Superior temporal gyrus (tissue), 1 donor: ENCODE data around the gene ABHD12B.
"Not testable (repeated sequence)": the region's sequence is repeated elsewhere in the genome, so short reads cannot be mapped to it uniquely, and the experiment has no call there.

Experiments
- DNase-seq: peaks from one replicate; pipeline ENCODE4 v3.0.0-alpha.2; 2016; ENCODE audit errors: extremely low spot score

ABHD12B gene

DNA sequence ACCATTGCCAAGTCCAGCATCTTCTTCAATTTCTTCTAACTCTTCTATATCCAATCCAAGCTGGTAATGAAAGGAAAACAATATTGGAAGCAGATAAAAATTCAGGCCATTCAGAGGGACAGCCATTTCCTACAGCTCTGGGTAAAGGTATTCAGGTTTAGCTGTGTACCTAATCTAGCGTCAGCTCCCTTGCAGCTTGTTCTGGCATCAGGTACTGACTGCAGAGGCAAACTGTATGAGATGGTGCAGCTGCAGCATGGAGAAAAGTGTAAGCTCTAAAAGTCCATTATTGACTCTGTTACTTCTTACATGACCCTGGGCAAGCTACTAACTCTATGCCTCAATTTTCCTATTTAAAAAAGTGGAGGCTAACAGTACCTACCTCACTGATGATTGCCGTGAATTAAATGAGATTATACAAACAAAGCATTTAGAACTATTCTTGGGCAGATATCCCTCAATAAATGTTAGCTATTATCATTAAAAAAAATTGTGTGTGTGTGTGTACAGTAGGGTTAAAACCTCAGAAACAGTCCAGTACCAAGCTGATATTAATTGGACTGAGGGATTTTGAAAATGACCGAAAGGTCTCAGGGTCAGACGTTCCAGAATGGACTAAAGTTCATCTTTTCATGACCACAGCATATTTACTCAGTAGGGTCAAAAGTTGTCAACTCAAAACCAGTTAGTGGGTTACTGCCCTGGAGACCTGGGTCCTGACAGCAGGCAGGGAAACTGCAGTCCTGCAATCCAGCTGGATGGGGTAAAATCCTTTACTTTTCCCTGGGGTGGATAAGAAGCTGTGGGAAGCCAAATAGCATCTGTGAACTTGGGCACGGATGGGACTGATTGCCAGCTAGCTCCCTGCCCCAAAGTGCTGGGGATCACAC is 63.5 kb downstream of the ABHD12B start:
- DNase-seq = no peak

DNA sequence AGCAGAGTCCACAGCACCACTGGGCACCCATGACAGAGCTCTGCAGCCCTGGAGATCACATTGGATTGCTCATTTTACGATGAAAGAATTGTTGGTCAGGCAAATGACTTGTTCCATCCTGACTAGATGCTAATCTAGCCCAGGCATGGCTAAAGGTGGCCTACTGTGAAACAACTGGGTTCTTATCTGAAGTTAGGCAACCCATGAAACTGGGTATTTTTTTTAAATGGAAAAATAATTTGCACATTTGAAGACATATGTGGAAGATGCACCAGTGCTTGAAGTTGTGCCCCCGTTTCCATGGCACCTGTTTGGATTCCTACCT is 64.1 kb downstream of the ABHD12B start:
- DNase-seq = no peak

DNA sequence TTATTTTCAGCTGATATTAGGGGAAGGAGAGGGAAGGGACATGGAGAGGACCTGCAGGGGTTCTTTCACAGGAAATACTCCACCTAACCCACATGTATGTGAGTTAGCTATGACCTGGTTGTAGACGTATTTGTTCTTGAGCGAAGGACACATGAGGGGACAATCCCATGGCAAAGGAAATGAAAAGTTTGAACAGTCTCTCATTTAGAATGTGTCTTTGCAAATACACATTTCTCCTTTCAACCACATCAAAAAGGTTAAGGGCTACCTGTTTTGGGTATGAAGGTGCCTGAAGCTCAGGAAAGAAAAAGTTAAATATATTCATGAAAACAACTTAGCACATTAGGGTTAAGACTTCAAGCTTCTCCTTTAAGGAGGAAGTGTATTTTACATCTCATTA is 65.0 kb downstream of the ABHD12B start:
- no peak for DNase-seq

DNA sequence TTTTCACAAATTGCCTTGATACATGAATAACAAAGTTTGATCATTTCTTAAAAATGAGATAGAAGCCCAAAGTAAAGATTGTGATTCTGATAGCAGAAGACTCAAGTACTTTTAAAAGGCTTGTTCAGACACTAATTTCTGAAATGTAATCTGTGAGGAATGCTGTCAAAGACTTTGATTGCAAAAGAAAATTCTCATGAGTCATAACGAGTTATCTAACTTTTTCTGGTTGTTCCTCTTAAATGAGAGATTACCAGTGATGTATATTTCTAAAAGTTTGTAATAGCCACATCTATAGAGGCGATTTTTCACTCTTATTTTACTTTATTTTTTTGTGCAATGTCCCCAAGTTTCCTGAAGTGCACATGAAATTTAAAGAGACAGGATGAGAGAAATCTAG is 65.5 kb downstream of the ABHD12B start:
- DNase-seq = no peak

DNA sequence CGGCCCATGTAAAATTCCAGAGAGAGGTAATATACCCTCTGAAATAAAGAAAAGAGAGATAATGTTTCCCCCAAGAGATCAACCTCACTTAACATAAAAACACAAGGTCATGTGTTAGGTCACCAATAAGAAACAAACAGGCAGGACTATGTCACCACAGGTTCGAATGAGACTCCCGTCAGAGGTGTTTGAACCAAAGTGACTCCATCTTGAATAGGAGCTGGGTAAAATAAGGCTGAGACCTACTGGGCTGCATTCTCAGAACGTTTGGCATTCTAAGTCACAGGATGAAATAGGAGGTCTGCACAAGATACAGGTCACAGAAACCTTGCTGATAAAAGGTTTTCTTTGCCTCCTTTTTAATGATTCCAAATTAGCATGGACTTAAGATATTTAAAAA is 65.9 kb downstream of the ABHD12B start:
- no peak for DNase-seq

DNA sequence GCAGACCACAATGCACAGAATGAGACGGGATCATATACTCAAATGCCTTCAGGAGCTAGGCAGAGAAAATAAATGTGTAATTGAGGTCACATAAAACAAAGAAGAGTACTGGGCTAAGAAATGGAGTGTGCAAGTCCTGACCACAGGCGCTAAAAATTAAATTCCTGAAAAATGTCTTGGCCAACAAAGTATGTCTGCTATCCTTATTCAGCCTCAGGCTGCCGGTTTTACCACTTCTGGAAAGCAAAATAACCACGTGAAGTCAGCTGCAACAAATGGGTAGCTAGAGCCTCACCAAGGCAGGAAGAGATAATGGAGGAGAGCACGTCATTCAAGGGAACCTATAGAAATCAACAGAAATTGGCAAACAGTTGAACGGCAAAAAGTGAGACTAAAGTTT is 69.3 kb downstream of the ABHD12B start:
- DNase-seq = no peak

DNA sequence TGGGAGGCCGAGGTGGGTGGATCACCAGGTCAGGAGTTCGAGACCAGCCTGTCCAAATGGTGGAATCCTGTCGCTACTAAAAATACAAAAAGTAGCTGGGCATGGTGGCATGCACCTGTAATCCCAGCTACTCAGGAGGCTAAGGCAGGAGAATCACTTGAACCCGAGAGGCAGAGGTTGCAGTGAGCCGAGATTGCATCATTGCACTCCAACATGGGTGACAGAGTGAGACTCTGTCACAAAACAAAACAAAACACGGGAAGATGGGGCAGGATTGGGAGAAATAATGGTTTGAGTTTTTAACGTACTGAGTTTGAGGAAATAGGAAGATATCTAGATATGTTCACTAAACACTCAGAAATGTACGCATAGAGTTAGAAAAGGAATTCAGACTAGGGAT is 69.8 kb downstream of the ABHD12B start:
- not testable (repeated sequence) for DNase-seq

DNA sequence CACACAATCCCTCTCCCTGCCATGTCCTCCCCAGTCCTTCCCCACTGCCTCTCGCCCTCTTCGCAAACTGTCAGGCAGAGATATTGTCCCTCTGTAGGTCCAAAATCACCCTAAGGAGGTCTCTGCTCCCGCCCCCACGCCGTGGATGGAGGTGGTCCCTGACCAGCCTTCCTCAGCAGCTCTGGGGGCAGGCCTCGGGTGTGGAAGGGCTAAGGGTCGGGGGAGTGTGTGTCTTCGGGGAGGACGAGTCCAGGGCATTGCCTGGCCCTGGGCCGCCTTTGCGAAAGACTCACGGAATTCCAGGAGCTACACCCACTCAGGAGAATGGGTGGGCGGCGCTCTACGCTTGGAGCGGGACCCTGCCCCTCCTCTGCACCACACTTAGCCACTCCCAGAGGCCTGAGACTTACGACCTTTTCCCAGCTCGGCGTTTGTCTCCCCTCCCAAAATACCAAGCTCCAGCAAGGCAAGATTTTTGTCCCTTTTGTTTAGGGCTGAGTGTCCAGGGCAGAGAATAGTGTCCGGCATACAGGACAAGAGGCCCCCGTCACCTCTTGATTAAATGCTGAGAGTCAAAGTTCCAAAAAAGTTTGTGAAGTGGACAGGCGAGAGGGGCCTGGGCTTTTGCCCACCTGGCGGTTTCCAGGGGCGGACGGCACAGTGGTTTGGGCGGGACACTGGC is 71.5 kb downstream of the ABHD12B start:
- no peak for DNase-seq

DNA sequence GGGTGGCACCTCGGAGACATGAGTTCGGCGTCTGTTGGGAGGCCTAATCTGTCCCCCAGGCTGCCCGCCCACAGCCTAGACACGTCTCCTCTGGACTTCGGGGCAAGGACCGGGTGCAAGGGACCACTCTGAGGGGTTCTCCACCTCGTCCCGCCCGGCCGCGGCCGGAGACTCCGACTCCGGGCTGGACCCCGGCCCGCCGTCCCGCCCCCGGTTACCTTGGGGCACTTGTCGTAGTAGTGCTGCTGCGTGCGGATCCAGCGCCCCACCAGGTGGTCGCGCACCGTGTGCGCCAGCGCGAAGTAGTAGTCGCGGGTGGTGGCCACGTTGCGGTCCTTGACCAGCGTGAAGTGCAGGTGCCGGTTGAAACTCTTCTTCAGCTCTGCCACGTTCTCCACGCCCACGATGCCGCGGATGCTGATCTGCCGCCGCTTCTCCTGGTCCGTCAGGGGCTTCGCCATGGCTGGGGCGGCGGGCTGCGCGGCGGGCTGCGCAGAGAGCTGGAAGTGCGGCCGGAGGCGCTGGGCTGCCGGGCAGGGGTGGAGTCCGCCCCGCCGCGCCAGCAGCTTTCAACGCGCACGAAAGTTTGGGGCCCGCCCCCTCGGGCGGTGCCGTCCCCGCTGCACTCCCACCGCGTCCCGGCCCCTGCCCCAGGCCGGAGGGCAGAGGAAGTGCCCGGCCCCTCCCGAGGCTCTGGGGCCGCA is 72.2 kb downstream of the ABHD12B start, which contains the start of gene PYGL:
PYGL (minus strand) TSS at position 541 of the 704 bp plus-strand sequence; CDS start at position 461, 80 bp downstream.
- DNase-seq = no peak

DNA sequence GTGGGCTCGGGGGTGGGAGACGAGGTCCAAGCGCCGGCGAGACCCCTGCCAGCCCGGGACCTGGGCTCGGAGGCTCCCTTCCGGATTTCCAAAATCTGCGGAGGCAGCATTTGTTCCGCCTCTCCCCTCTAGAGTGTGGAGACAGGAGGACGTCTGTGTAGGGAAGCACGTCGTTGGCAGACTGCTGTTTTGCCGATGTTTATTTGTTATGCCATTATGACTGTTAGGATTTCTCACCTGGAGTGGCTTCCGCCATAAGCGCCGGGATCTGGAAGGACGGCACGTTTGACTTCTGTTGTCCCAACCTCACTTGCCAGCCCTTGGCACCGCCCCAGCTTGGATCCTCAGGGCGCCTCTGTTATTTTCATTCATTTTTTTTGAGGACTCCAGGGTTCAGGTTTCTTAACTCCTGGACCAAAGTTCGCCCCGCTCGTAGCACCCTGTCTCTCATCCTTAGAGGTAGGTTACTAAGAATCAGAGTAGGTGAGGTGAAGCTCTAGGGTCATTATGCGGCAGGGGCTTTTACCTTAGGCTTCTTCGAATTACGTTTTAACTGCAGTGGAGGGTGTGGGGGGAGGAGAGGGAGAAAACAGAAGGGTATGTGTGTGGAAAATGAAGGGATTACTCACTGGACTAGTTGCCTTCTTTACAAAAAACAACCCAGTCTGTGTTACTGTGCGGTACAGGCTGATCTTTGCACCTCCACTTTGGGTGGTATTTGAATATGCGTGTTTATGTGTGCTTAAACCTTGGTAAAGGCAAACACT is 73.0 kb downstream of the ABHD12B start:
- no peak for DNase-seq

DNA sequence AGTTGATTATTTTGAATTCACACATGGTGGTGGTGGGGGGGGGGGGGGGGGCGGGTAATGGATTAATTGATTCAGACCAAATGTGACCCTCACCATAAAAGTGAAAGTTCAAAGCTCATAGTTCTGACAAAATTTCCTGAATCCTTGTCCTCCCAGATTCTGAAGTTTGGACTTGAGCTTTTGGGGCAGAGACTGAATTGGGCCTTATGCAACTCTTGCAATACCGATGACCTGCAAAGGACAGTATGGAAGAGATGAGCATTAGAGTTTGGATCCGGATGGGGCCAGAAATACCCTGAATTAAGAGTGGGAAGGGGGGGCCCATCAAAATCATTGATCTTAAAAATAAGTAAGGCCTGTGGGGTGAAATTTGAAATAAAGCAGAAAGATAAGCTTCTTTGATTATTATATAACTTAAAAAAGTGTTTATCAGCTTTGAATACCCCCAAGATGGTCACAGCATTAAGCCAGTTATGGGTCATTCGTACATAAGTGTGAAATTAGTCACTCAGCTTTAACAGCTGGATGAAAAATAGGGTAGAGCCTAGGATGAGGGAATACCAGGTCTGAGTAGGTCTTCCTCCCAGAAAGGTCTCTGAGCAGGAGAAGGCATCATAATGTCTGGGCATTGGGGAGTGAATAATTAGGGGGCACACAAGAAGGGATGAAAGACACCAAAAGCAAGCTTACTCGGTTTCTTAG is 74.5 kb downstream of the ABHD12B start:
- DNase-seq = no peak

DNA sequence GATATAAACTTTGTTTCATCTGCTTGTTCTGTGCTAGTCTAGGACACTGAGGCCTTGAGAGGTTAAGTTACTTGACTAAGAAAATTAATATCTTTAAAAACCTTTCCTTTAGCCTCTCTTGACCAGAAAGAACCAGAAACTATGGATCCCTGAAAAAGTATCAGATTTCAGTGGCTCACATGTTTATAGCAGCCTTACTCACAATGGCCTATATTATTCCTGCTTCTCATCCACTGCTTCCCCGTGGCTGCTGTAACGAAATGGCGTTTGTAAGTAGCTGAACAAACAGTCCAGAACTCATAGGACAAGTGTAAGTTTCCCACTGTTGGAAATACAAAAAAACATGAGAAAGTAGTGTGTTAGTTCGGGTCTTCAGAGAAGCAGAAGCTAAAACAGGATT is 75.6 kb downstream of the ABHD12B start:
- no peak for DNase-seq

DNA sequence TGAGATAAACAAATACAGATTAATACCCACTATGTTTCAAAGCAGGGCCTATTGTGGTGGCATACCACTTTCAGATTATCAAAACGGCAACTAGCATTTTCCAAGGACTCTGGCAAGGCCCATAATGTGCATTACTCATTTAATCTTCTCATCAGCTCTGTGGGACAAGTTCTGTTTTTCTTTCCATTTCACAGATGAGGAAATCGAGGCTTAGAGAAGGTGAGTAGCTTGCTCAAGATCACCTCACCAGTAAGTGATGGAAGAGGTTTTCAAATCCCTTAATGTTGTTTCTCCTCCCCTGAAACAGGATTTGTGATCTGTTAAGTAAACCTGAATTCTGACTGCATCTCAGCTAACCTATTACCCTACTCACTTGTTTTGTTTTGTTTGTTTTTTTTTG is 76.4 kb downstream of the ABHD12B start:
- no peak for DNase-seq

DNA sequence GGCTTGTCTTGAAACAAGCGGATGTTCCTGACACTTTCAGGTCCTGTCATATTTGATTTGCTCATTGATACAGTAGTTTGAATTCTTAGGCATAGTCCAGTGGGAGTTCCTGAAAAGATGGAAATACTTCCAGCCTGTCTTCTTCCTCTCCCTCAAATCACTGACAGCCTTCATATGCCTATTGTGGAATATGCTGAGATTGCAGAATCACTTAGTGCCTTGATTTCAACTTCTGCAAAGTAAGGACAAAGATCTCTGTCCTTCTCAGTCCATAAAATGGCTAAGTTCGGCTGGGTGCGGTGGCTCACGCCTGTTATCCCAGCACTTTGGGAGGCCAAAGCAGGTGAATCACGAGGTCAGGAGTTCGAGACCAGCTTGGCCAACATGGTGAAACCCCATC is 79.2 kb downstream of the ABHD12B start:
- no peak for DNase-seq

DNA sequence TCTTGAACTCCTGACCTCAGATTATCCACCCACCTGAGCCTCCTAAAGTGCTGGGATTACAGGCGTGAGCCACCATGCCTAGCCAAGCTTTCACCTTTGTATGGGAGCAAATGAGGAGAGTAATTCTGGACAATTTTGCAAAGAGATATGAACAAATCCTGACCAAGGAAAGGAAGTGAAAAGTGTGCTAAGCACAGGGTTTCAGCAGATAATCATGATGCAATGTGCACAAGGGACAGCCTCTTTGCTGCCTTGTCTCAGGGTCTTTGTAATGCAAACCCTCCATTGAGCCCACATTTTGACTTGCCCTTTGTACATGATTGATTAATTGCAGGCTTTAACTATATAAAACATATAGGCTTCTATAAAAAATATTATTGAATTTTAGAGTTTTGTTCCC is 81.6 kb downstream of the ABHD12B start:
- no peak for DNase-seq
